Measurements from ENCODE around the gene HIVEP2. TPM values are rescaled to one million over a fixed set of nuclear protein-coding genes. Genes with fewer than 3 reads are reported as not detected.

HIVEP2 gene
- total RNA-seq, 1 experiment from 2014 or later, result 4.2 TPM

GRCh38 chr6:142850679-142851423 lies 94.1 kb downstream of the HIVEP2 start:
- Histone ChIP-seq H2BK20ac (ENCODE audit: low read depth, low read length, poor library complexity, severe bottlenecking) (no peak overlapping the region), H2AK5ac (ENCODE audit: insufficient read length, low read length) (no peak overlapping the region), H4K5ac (ENCODE audit: insufficient read length, low read depth, low read length) (no peak overlapping the region), H4K8ac (replicated peaks; ENCODE audit: insufficient read length, low read depth, low read length) (no peak overlapping the region), H3K18ac (ENCODE audit: insufficient read length, low read depth, low read length) (no peak overlapping the region), H3K9me3 (ENCODE audit: control insufficient read depth, low read depth, low read length) (no peaks in the 10 kb centered on the region), H2BK120ac (ENCODE audit: low read depth, low read length, poor library complexity, severe bottlenecking) (no peak overlapping the region), H3K4ac (ENCODE audit: low read depth, low read length) (no peak overlapping the region), H3K27me3 (ENCODE audit: insufficient read depth, low read length) (no peaks in the 10 kb centered on the region), H3K4me2 (ENCODE audit: insufficient read depth, insufficient read length, low read length) (no peak overlapping the region), H3K79me1 (ENCODE audit: insufficient read depth, low read depth, low read length, poor library complexity, severe bottlenecking) (peaks cover 2% of the 10 kb centered on the region), H3K9ac (ENCODE audit: extremely low read depth, insufficient read length, low read length) (no peak overlapping the region), H2BK12ac (ENCODE audit: insufficient read length, low read depth, low read length) (no peak overlapping the region), H4K91ac (ENCODE audit: insufficient read length, low read depth, low read length) (no peak overlapping the region), H3K4me1 (ENCODE audit: insufficient read depth, low read length) (peaks cover 12% of the 10 kb centered on the region), H3K23me2 (ENCODE audit: insufficient read length, low read depth, low read length, poor library complexity, severe bottlenecking) (no peaks in the 10 kb centered on the region), H3K27ac (ENCODE audit: insufficient read length, low read depth, low read length) (no peak overlapping the region), H3K14ac (ENCODE audit: insufficient read depth, low read length) (no peak overlapping the region), H3T11ph (ENCODE audit: low read length) (no peak overlapping the region), H4K20me1 (ENCODE audit: control insufficient read depth, insufficient read depth, insufficient read length) (no peaks in the 10 kb centered on the region), H3K23ac (ENCODE audit: insufficient read length, low read depth, low read length) (no peak overlapping the region), H2BK5ac (ENCODE audit: insufficient read length, low read length) (no peak overlapping the region), H2BK15ac (ENCODE audit: low read depth, low read length) (no peak overlapping the region), H3K79me2 (ENCODE audit: insufficient read depth, low read length) (no peaks in the 10 kb centered on the region), H2AFZ (ENCODE audit: low read length) (no peak overlapping the region), H3K56ac (ENCODE audit: insufficient read length, low read depth, low read length) (no peak overlapping the region)
- WGBS (ENCODE audit: extremely low coverage, insufficient read length, low lambda C conversion rate), result no CpG with 5 or more reads among the region's 3 CpGs
- no peaks in the 10 kb centered on the region for H3K36me3 Mint-ChIP-seq (ENCODE audit: insufficient read depth in 1 of 3, low read depth in 3 of 3)
- no peak overlapping the region; a peak in 1 of 7 replicates for H3K27ac Mint-ChIP-seq
- peaks cover 37 to 39% of the 10 kb centered on the region in 2 experiments for H3K4me1 Mint-ChIP-seq
- H3K9me3 Mint-ChIP-seq, result no peaks in the 10 kb centered on the region
- no peaks in the 10 kb centered on the region for H3K27me3 Mint-ChIP-seq (ENCODE audit: low read depth)
- no peak for DNase-seq
- TF ChIP-seq CTCF (conservative IDR thresholded peaks at IDR 0.05), result no peak
- H3K4me3 Mint-ChIP-seq, result no peak overlapping the region
